Colon (tissue), 2 donors: ENCODE measurements around the gene ALOX12B.
A peak's percentile ranks its signal among the peaks of the same experiment; 100 is the strongest.

Experiments used
- FAIRE-seq: peaks from 2 replicates; lab custom pipeline; 2012; peaks lifted over from hg19 to GRCh38; lab: Jason Lieb, UNC
- donor health status: control.
- donor health status: control.

The ALOX12B gene

GRCh38 chr17:8087075-8087951 is at the start of gene ALOX12B:
Gene ALOX12B, minus strand, starts transcription at chr17:8087716. Its CDS starts 274 bp downstream, at chr17:8087442.
- FAIRE-seq, result no peak

- FAIRE-seq, result no peak
These were observed 46.4 kb upstream of the ALOX12B start for GRCh38 chr17:8133941-8134340.

GRCh38 chr17:8133399-8133798 is 45.9 kb upstream of the ALOX12B start:
- no peak for FAIRE-seq

GRCh38 chr17:8131844-8132441 is 44.4 kb upstream of the ALOX12B start:
- no peak for FAIRE-seq

- FAIRE-seq, result no peak
These were observed 40.7 kb upstream of the ALOX12B start for GRCh38 chr17:8128125-8128784.

- FAIRE-seq, result no peak
These were observed 39.1 kb upstream of the ALOX12B start for GRCh38 chr17:8126491-8127066.

- FAIRE-seq, result no peak
These were observed 38.5 kb upstream of the ALOX12B start for GRCh38 chr17:8125947-8126490.

- no peak for FAIRE-seq
These were observed 37.8 kb upstream of the ALOX12B start for GRCh38 chr17:8125154-8125946.

GRCh38 chr17:8124350-8125153 is 37.0 kb upstream of the ALOX12B start:
- FAIRE-seq, result no peak

GRCh38 chr17:8123695-8124349 is 36.3 kb upstream of the ALOX12B start, which contains the start of gene HES7:
Gene HES7, minus strand, starts transcription at chr17:8124106. Its CDS starts 22 bp downstream, at chr17:8124084.
- FAIRE-seq, result no peak

- FAIRE-seq, result no peak
These were observed 35.6 kb upstream of the ALOX12B start for GRCh38 chr17:8122924-8123694.

- no peak for FAIRE-seq
These were observed 35.0 kb upstream of the ALOX12B start for GRCh38 chr17:8122422-8122923.

GRCh38 chr17:8121681-8122421 is 34.3 kb upstream of the ALOX12B start:
- no peak for FAIRE-seq

GRCh38 chr17:8121407-8121680 is 33.8 kb upstream of the ALOX12B start:
- no peak for FAIRE-seq

- no peak for FAIRE-seq
These were observed 33.2 kb upstream of the ALOX12B start for GRCh38 chr17:8120520-8121406.

GRCh38 chr17:8119581-8120519 is 32.3 kb upstream of the ALOX12B start:
- FAIRE-seq, result peak; percentile 74
